Hippocampal formation (tissue), 2 donors: Measurements from ENCODE around the gene TIMM22.
"Not testable (repeated sequence)": the region's sequence is repeated elsewhere in the genome, so short reads cannot be mapped to it uniquely, and the experiment has no call there.

Experiments
- DNase-seq, 2 donors: peaks; one replicate each; lab custom pipeline; 2025; lab: John Stamatoyannopoulos, UW

Gene TIMM22

GRCh38 chr17:1039511-1040215 is 42.7 kb downstream of the TIMM22 start:
- peak in 1 of 2 donors; percentile 69 for DNase-seq

GRCh38 chr17:1040216-1040600 is 43.3 kb downstream of the TIMM22 start:
- no peak for DNase-seq

- DNase-seq: no peak
Measured at GRCh38 chr17:1041746-1042145, 44.8 kb downstream of the TIMM22 start.

- DNase-seq: no peak
Measured at GRCh38 chr17:1042486-1042885, 45.6 kb downstream of the TIMM22 start.

- DNase-seq: no peak
Measured at GRCh38 chr17:1043601-1044251, 46.8 kb downstream of the TIMM22 start.

GRCh38 chr17:1044387-1045009 is 47.6 kb downstream of the TIMM22 start:
- DNase-seq: not testable (repeated sequence)

GRCh38 chr17:1045456-1045855 is 48.5 kb downstream of the TIMM22 start:
- DNase-seq: no peak

- DNase-seq: peak in 1 of 2 donors; percentile 39
Measured at GRCh38 chr17:1047177-1047878, 50.4 kb downstream of the TIMM22 start.

- DNase-seq: no peak
Measured at GRCh38 chr17:1047879-1048470, 51.0 kb downstream of the TIMM22 start.

- not testable (repeated sequence) for DNase-seq
Measured at GRCh38 chr17:1048516-1049115, 51.7 kb downstream of the TIMM22 start.

- no peak for DNase-seq
Measured at GRCh38 chr17:1049446-1050225, 52.7 kb downstream of the TIMM22 start.

- DNase-seq: no peak
Measured at GRCh38 chr17:1050246-1050995, 53.5 kb downstream of the TIMM22 start.

GRCh38 chr17:1050996-1051925 is 54.3 kb downstream of the TIMM22 start:
- no peak for DNase-seq
